Activated CD8-positive, alpha-beta memory T cell treated with anti-CD3 and anti-CD28 coated beads for 48 hours (primary cell): ENCODE measurements around the gene USP47.

Experiments used
- DNase-seq, 3 experiments: peaks; one replicate each; pipeline ENCODE4 v3.0.0-alpha.2; 2020; ENCODE audit warnings: low read depth in 2 of 3, low spot score in 2 of 3

Gene USP47

GRCh38 chr11:11966354-11966741 is 124.6 kb downstream of the USP47 start:
- DNase-seq = no peak

DNA sequence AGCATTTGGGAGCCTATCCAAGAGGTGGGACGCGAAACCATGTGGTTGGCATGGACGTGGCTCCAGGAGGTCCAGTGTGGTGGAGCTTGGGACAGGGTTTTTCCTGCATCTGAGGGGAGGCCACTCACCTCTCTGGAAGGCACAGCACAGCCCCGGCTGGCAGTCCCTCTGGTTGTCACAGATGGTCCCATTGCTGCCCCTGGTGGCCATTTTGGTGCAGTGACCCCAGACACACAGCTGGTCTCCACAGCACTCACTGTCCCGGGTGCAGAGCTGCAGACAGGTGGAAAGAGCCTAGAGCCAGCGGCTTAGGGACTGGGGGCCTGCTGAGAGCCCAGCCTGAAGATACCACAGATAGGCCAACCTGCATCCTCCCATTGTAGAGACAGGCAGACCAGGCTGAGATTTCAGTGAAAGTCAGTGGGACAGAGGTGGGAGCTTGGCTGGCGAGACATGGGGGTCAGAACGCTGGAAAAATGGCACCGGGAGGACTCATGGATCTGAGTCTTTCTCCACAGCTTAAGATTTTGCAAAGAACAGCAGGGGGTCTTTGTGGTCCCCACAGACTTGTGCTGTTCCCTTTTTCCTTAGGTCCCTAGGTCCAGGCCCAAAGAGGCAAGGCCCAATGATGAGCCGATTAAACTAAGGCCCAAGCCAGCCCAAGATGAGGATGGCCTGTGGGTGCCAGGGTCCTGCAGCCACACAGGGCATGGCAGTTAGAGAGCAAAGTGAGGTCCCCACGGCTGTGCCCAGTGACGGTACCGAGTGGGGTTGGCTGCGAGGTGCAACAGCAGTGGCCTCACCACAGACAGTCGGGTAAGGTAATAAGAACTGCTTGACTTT is 125.3 kb downstream of the USP47 start:
- DNase-seq = peak; percentile 43 to 61 (median 46)

GRCh38 chr11:11967669-11968510 is 126.1 kb downstream of the USP47 start:
- DNase-seq = no peak

DNA sequence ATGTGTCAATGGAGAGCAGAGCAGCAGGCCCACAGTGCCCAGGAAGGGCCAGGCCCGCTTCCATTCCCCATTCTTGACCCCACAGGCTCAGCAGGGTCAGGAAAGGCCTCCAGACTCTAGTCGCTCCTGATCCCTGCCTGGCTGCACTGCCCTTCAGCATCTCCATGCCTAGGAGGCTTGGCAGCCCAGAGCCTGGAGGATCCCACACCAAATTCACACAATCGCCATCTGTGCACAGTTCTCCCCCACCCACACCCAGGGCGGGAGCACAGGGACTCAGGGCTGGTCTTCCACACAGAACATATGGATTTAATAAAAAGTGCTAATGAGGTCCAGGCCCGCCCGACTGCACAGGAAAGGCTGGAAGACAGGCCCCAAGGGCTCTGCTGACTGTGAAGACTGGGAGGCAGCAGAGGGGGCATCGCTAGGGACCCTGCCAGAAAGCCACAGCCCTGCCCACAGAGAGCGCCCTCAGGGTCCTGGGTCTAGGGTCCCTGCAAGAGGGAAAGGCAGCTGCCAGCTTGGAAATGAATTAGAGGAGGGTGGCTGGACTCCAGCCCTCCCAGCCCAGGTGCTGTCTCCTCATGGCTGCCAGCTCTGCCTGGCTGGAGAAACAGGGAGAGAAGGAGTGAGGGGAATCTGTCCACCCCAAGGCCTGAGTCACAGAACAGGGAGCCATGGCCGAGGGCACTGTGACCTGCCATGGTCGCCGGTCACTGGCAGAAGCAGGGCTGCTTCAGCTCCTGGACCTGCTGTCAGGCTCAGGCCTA is 126.9 kb downstream of the USP47 start:
- DNase-seq = no peak

GRCh38 chr11:11969380-11970215 is 127.8 kb downstream of the USP47 start:
- DNase-seq = no peak

DNA sequence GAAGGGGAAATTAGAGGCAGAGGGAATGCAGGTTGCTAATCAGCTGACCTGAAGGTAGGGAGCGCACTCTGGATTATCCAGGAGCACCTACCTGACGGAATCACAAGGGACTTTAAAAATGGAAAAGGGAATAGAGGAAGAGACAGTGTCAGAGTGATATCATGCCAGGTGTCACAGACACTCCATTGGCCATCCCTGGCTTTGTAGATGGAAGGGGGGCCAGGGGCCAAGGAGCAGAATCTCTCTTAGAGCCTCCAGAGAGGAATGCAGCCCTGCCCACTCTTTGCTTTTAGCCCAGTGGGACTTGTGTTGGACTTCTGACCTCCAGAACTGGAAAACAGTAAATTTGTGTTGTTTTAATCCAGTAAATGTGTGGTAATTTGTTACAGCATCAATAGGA is 128.8 kb downstream of the USP47 start:
- no peak for DNase-seq

- DNase-seq = no peak
These were observed 130.3 kb downstream of the USP47 start for GRCh38 chr11:11971906-11972547.

DNA sequence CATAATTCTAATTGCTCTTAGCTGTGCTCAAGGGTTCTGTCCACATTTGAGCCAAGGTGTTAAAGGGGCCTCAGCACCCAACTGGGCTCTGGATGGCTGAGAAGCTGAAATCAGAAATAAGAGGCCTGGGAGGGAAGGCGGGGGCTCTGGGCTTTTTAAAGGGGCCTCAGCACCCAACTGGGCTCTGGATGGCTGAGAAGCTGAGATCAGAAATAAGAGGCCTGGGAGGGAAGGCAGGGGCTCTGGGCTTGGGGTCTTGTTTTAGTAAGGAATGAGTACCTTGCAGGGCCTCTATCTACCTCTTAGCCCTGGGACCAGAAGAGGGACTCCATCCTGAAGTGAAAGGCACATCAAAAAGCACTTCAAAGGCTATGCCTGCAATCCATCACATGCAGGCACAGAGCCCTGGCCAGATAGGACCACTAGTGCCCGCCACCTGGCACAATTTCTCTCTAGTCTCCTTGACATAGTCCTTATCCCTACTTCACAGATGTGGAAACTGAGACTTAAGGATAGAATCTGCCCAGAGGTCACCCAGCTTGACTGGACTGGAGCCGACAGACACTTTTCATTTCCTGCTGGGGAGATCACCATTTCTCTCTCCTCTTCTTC is 131.1 kb downstream of the USP47 start:
- DNase-seq = no peak

GRCh38 chr11:11973361-11973800 is 131.6 kb downstream of the USP47 start:
- DNase-seq = no peak

DNA sequence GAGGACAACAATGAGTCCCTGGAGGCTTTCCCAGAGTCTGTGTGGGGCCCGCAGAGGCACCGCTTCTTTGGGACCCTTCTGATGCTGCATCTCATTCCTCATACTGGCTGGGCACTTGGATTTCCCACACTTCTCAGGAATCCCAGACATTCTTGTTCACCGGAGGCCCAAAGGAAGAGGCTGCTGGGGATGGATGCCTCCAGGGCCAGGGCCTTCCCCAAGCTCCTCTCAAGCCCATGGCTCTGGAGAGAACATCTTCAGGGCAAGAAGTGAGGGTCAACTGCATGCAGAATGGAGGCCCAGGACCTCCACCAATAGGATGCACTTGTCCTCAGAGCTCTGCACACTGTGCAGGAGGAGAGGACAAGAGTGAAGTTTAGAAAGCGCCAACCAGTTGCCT is 132.1 kb downstream of the USP47 start:
- no peak for DNase-seq

DNA sequence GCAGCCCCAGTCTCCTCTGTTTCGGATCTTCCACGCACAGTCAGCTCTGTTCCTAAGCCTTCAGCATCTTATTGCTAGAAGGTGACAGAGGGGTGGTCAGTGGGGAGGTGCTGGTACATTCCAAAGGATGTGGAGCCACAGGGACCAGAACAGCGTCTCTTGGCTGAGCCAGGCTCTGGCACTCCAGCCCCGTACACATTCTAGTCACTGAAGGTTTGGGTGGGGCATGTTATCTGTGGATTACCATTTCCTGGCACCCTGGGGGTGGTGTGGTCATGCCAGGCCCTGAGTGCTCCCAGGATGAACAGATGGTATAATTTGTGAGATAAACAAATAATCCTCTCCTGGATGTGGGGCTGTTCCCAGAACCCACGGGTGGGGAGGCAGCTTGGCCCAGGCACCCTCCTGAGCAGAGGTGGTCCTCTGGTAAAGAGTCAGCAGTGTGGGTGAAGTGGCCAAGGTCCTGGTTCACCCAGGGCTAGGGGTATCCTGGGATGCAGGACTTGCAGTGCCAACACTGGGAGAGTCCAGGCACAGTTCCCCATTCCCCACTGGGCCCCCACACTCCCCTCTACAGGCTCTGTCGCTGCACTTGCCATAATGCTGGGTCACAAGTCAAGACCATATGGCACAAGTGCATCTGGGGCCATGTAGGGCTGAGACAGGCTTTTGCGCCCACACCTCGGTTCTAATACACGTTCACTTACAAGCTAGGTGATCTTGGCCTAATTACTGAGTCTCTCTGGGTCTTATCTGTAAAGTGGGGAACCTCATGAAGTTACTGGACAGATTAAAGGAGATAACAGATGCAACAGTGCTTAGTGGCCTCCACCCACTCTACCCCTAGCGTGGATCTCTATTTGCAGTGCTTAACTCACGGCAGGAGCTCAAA is 133.7 kb downstream of the USP47 start:
- DNase-seq = no peak

DNA sequence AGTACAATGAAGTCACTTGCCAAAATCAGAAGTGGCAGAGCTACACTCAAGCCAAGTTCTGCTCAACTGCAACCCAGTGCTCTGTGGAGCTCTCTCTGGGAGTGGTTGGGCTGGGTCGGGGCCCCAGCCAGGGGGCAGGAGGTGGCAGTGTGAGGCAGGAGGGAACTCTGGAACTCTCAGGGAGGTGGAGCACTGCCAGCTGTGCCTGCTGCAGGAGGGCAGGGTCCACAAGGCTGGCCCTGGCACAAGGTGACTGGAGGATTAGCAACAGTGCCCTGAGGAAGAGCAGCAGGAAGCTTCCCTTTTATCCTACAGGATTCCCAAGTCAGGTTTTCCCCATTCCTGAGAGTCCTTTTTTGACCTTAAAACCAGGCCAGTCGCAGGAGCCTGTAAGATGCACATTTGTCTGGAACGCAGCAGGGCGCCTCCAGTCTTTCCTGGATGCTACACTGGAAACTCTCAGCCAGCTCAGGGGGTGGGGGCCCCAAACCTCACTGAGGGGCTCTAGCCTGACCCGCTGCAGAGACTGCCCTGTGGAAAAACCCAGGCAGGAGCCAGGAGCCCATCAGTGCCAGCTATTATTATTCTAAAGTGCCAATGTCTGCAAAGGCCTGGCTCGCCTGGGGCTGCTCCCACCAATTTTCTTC is 134.8 kb downstream of the USP47 start:
- no peak for DNase-seq

GRCh38 chr11:11977206-11977938 is 135.6 kb downstream of the USP47 start:
- DNase-seq = no peak

GRCh38 chr11:11978098-11978637 is 136.4 kb downstream of the USP47 start:
- no peak for DNase-seq

DNA sequence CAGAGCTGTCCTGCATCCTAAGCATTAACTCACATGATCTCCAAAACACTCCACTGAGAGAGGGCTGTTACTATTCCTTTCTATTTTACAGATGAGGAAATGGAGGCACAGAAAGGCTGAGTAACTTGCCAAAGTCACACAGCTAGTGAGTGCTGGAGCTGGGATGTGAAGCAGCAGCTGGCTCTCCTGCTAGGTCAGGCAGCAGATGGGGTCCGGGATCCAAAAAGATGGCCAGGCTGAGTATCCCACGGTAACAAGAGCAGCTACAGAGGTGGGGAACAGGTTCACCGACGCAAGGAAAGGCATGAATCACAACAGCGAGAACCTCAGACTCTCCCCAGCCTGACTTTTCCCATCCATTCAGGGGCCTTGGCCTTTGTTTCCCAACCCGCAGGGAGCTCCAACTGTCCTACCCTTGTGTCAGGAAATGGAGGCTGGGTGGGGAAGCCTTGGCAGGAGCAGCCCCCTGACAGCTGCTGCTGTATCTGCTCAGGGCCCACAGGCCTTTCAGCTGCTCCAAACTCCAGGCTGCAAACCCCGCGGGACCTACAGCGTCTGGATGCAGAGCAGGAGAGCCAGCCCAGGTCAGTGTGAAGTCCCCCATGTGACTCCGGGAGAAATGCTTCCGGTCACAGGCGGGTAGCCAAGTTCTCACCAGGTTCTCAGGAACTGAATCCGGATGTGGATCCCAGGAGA is 137.2 kb downstream of the USP47 start:
- DNase-seq = no peak

- DNase-seq = no peak
These were observed 137.8 kb downstream of the USP47 start for GRCh38 chr11:11979488-11980117.
